HepG2 (cell line): ENCODE results near the gene HOXA7. TPM values are rescaled to one million over a fixed set of nuclear protein-coding genes. Genes with fewer than 3 reads are reported as not detected.

Source experiments
- BCLAF1 ChIP-seq: fragments of 450-650 bp; IDR thresholded peaks from 2 replicates; pipeline ENCODE4 v1.6.1; 2017; ENCODE audit warnings: mild to moderate bottlenecking
- CBX2 ChIP-seq, 2 experiments: fragments of 200-600 bp in 1 of 2; sonication (generic); formaldehyde crosslinking in 1 of 2; IDR thresholded peaks; 2 replicates each; pipeline versions ENCODE4 v1.7.0 to v1.8.1; 2018 to 2022; ENCODE audit warnings: low read depth in 2 of 2, low read length in 1 of 2, mild to moderate bottlenecking in 1 of 2, missing genetic modification reagents in 1 of 2
- EEA1 ChIP-seq: sonication (generic); formaldehyde crosslinking; IDR thresholded peaks from 2 replicates; pipeline ENCODE4 v1.5.1; 2020; ENCODE audit warnings: mild to moderate bottlenecking, missing genetic modification reagents, borderline replicate concordance
- FOXC1 ChIP-seq: sonication (generic); formaldehyde crosslinking; IDR thresholded peaks from 2 replicates; pipeline ENCODE4 v1.8.0; 2022; ENCODE audit warnings: mild to moderate bottlenecking, missing genetic modification reagents, borderline replicate concordance
- HNRNPUL1 ChIP-seq: fragments of 200-400 bp; formaldehyde crosslinking; IDR thresholded peaks from 2 replicates; pipeline ENCODE4 v1.6.1; 2017; ENCODE audit warnings: low read depth, mild to moderate bottlenecking, low read length, moderate library complexity
- LCORL ChIP-seq, 2 experiments: fragments of 450-650 bp in 1 of 2; sonication (generic) in 1 of 2; formaldehyde crosslinking in 1 of 2; IDR thresholded peaks; 2 replicates each; pipeline versions ENCODE4 v1.5.0 to v1.6.1; 2017 to 2020; ENCODE audit warnings: antibody characterized with exemption in 1 of 2, missing genetic modification reagents in 1 of 2
- MAFF ChIP-seq: IDR thresholded peaks from 2 replicates; pipeline ENCODE4 v1.6.1; 2011; ENCODE audit warnings: low read depth, low read length, improper control_type of control experiment
- ONECUT2 ChIP-seq: sonication (generic); formaldehyde crosslinking; IDR thresholded peaks from 2 replicates; pipeline ENCODE4 v1.4.0; 2020; ENCODE audit warnings: missing genetic modification reagents
- PCBP1 ChIP-seq: fragments of 200-400 bp; formaldehyde crosslinking; IDR thresholded peaks from 2 replicates; pipeline ENCODE4 v1.6.1; 2017; ENCODE audit warnings: mild to moderate bottlenecking, low read depth, low read length, borderline replicate concordance
- PHF21A ChIP-seq: sonication (generic); formaldehyde crosslinking; IDR thresholded peaks from 2 replicates; pipeline ENCODE4 v1.5.0; 2020; ENCODE audit warnings: mild to moderate bottlenecking, missing genetic modification reagents
- YEATS4 ChIP-seq: sonication (generic); formaldehyde crosslinking; IDR thresholded peaks from 2 replicates; pipeline ENCODE4 v1.4.0; 2020; ENCODE audit warnings: missing genetic modification reagents, borderline replicate concordance
- ZNF10 ChIP-seq: sonication (generic); formaldehyde crosslinking; IDR thresholded peaks from 2 replicates; pipeline ENCODE4 v1.4.0; 2020; ENCODE audit warnings: mild to moderate bottlenecking, low read depth, missing genetic modification reagents, borderline replicate concordance
- ZNF224 ChIP-seq: sonication (generic); formaldehyde crosslinking; IDR thresholded peaks from 2 replicates; pipeline ENCODE4 v1.5.0; 2020; ENCODE audit warnings: mild to moderate bottlenecking, missing genetic modification reagents
- ZNF414 ChIP-seq: sonication (generic); formaldehyde crosslinking; IDR thresholded peaks from 2 replicates; pipeline ENCODE4 v1.5.0; 2020; ENCODE audit warnings: missing genetic modification reagents
- ZNF562 ChIP-seq: sonication (generic); formaldehyde crosslinking; IDR thresholded peaks from 2 replicates; pipeline ENCODE4 v1.8.0; 2022; ENCODE audit warnings: missing genetic modification reagents, borderline replicate concordance
- polyA plus RNA-seq, 8 experiments: library from polyadenylated mRNA; depleted of rRNA in 3 of 8; stranded (reverse) in 7 of 8; unstranded in 1 of 8; fragments of >200 nt; fragmentation: Illumina TruSeq in 4 of 8; extraction: Trizol in 4 of 8; gene quantifications; 2 replicates each; pipeline versions ENCODE4 v1.2.1 to v1.2.3, GENCODE V29; 2011 to 2016; ENCODE audit warnings: low read depth in 4 of 8, missing spikeins in 1 of 8, mixed read lengths in 1 of 8; ENCODE audit not compliant: insufficient read depth in 1 of 8
- total RNA-seq, 5 experiments: library from RNA; depleted of rRNA; stranded (reverse); fragments of >200 nt; fragmentation: Illumina TruSeq; extraction: Trizol; gene quantifications; 2 replicates each; pipeline ENCODE4 v1.2.3, GENCODE V29; 2016; ENCODE audit warnings: low read depth in 1 of 5
- TF ChIP-seq, protein P1 (sequence below): sonication (generic); formaldehyde crosslinking; IDR thresholded peaks from 2 replicates; pipeline ENCODE4 v1.4.0; 2020; ENCODE audit warnings: missing genetic modification reagents
- TF ChIP-seq, protein P2 (sequence below): sonication (generic); formaldehyde crosslinking; conservative IDR thresholded peaks from 2 replicates; pipeline ENCODE4 v1.4.0; 2020; ENCODE audit warnings: missing genetic modification reagents
- TF ChIP-seq, protein P3 (sequence below): sonication (generic); formaldehyde crosslinking; IDR thresholded peaks from 2 replicates; pipeline ENCODE4 v1.4.0; 2020; ENCODE audit warnings: missing genetic modification reagents

Gene HOXA7
- total and polyA plus RNA-seq, 2 of the 13 experiments (the other 11 are each of a cell fraction or from before 2014, with no cell fraction given) = 0.05 TPM; not detected in 1

DNA sequence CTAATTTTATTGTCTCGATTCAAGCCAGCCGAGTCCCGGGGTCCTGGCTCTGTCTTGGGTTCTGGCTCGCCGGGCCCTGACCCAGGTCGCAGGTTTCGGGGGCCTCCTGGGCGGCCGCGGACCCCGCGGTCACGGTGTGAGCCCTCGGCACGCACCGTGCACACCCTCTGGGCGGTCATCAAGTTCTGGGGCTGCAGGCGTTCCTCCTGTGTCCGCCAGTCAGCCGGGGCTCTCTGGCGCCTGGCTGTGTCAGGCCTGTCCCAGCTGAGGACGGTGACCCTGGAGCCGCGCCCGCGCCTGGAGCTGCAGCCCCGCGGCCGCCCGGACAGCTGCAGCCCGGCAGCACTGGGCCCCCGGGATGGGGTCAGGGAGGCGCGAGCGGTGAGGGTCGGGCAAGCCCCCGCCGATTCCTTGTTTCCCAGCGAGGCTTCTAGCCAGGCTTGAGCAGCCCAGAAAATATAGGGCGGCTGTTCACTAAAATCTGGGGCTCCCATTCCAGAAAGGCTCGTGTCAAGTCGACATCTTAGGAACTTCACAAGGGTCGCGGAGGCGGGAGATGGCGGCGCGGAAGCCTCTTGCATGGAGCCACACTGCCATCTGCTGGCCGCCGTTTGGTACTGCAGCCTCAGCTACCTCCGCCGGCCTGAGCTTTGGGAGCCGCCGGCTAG, 4.2 kb upstream of the HOXA7 start (continued):
- TF ChIP-seq BCLAF1 (no peak), PHF21A (peak; percentile 70; the same call in 1 of the 2 replicates), EEA1 (CRISPR knock-in tag) (no peak), ZNF224 (CRISPR knock-in tag) (no peak), ZNF414 (CRISPR knock-in tag) (0 out of 2 replicates have a peak, but pooled peaks have one; percentile 36), YEATS4 (CRISPR knock-in tag) (no peak), MAFF (no peak), ZNF562 (CRISPR knock-in tag) (no peak), ONECUT2 (CRISPR knock-in tag) (no peak), HNRNPUL1 (no peak), LCORL (IDR thresholded peaks at IDR 0.05) (no peak), LCORL (CRISPR knock-in tag; IDR thresholded peaks at IDR 0.05) (peak; percentile 66), PCBP1 (no peak), ZNF10 (no peak), CBX2 (IDR thresholded peaks at IDR 0.05; ENCODE audit: low read depth, low read length) (no peak), CBX2 (CRISPR knock-in tag; IDR thresholded peaks at IDR 0.05; ENCODE audit: low read depth) (no peak), FOXC1 (CRISPR knock-in tag) (peak; percentile 54; the same call in 1 of the 2 replicates)
- TF ChIP-seq, protein P1, sequence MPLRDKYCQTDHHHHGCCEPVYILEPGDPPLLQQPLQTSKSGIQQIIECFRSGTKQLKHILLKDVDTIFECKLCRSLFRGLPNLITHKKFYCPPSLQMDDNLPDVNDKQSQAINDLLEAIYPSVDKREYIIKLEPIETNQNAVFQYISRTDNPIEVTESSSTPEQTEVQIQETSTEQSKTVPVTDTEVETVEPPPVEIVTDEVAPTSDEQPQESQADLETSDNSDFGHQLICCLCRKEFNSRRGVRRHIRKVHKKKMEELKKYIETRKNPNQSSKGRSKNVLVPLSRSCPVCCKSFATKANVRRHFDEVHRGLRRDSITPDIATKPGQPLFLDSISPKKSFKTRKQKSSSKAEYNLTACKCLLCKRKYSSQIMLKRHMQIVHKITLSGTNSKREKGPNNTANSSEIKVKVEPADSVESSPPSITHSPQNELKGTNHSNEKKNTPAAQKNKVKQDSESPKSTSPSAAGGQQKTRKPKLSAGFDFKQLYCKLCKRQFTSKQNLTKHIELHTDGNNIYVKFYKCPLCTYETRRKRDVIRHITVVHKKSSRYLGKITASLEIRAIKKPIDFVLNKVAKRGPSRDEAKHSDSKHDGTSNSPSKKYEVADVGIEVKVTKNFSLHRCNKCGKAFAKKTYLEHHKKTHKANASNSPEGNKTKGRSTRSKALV (CRISPR knock-in tag) = peak; percentile 37; the same call in 1 of the 2 replicates
- TF ChIP-seq, protein P2, sequence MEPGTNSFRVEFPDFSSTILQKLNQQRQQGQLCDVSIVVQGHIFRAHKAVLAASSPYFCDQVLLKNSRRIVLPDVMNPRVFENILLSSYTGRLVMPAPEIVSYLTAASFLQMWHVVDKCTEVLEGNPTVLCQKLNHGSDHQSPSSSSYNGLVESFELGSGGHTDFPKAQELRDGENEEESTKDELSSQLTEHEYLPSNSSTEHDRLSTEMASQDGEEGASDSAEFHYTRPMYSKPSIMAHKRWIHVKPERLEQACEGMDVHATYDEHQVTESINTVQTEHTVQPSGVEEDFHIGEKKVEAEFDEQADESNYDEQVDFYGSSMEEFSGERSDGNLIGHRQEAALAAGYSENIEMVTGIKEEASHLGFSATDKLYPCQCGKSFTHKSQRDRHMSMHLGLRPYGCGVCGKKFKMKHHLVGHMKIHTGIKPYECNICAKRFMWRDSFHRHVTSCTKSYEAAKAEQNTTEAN (CRISPR knock-in tag) = no peak
- TF ChIP-seq, protein P3, sequence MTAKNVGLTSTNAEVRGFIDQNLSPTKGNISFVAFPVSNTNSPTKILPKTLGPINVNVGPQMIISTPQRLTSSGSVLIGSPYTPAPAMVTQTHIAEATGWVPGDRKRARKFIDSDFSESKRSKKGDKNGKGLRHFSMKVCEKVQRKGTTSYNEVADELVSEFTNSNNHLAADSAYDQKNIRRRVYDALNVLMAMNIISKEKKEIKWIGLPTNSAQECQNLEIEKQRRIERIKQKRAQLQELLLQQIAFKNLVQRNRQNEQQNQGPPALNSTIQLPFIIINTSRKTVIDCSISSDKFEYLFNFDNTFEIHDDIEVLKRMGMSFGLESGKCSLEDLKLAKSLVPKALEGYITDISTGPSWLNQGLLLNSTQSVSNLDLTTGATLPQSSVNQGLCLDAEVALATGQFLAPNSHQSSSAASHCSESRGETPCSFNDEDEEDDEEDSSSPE (CRISPR knock-in tag) = peak; percentile 71; the same call in 1 of the 2 replicates
